Measurements from ENCODE around the gene SDK2. TPM values are rescaled to one million over a fixed set of nuclear protein-coding genes. Genes with fewer than 3 reads are reported as not detected.

SDK2 gene
- total RNA-seq, 2 donors from 2014 or later, result 1.4 TPM

DNA sequence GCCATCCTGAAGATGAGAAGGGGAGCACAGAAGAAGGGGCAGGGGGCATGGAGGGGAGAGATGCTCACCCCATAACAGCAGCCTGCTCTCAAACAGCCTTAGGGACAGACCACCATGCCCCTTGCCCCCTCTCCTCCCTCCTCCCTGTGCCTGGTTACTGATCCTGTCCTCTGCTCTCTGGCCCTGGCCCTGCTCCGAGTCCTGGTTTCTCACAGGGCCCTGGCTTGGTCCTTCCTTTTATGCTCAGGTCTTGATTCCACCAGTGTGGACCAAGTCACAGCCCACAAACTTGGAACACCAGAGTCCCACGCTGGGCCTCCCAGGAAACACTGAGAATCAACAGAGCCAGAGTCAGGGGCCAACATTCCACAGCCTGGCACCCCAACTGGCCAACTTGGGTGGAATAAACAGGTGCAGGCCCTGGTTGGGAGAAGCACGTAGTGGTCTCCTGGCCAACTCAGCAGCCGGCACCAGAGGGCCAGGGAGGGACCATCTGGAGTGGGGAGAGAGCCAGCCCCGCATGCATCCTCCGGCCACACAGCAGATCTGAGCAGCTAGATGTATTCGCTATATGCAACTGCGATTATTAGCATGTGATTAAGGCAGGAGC, 287.6 kb downstream of the SDK2 start:
- no peaks in the 10 kb centered on the region for H3K27me3 Mint-ChIP-seq
- H3K9me3 ChIP-seq (ENCODE audit: control insufficient read depth, low read length, poor library complexity, severe bottlenecking), result no peaks in the 10 kb centered on the region
- ATAC-seq (no peak), DNase-seq (no peak)
- H3K27ac Mint-ChIP-seq, result no peak overlapping the region
- no peak overlapping the region for H3K4me3 Mint-ChIP-seq
- H3K4me1 Mint-ChIP-seq, result no peaks in the 10 kb centered on the region
- H3K36me3 Mint-ChIP-seq (ENCODE audit: low read depth), result no peaks in the 10 kb centered on the region

GRCh38 chr17:73354423-73355284, 289.6 kb downstream of the SDK2 start:
- Mint-ChIP-seq H3K36me3 (ENCODE audit: low read depth) (no peaks in the 10 kb centered on the region), H3K4me1 (no peaks in the 10 kb centered on the region), H3K27me3 (no peaks in the 10 kb centered on the region), H3K27ac (no peak overlapping the region), H3K4me3 (no peak overlapping the region)
- no peaks in the 10 kb centered on the region for H3K9me3 ChIP-seq (ENCODE audit: control insufficient read depth, low read length, poor library complexity, severe bottlenecking)
- DNase-seq (no peak), ATAC-seq (no peak)

DNA sequence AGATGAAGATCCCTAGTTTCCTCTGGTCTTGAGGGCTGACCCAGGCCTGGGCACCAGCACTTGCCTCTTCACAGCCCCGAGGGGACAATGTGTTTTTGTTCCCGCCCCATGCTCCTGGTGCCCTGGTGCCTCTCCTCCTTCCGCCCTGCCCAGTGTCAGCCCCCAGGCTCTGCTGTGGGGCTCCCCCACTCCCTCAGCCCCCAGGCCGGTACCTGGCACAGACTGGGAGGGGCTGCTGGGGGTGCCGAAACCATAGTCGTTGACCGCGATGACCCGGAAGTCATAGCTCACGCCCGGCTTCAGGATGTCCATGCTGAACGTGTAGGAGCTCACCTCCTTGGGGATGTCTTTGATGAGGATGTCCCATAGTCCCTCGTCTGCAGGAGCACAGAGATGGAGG, 292.0 kb downstream of the SDK2 start:
- H3K4me1 Mint-ChIP-seq, result no peaks in the 10 kb centered on the region
- no peaks in the 10 kb centered on the region for H3K36me3 Mint-ChIP-seq (ENCODE audit: low read depth)
- H3K27me3 Mint-ChIP-seq, result no peaks in the 10 kb centered on the region
- ATAC-seq (no peak), DNase-seq (no peak)
- H3K4me3 Mint-ChIP-seq, result no peak overlapping the region
- H3K27ac Mint-ChIP-seq, result no peak overlapping the region
- H3K9me3 ChIP-seq (ENCODE audit: control insufficient read depth, low read length, poor library complexity, severe bottlenecking), result no peaks in the 10 kb centered on the region

DNA sequence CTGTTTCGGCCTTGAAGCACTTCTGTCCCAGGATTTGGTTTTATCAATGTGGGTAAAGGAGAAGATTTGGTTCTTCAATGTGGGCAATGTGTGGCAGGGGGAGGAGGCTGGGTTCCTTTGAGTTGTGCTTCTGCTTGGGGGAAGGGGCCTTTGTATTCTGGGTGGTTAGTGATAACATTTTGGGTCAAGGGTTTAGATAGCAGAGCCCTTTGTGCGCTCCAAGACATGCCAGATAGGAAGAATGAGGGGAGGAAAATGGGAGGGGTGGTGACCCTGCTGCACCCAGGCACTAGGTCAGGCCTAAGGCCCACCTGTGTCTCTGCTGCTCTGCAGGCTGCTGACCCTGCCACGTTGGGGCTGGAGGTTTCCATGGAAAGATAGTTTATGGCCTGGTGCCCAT, 292.5 kb downstream of the SDK2 start:
- no peak for ATAC-seq
- H3K4me1 Mint-ChIP-seq, result no peaks in the 10 kb centered on the region

DNA sequence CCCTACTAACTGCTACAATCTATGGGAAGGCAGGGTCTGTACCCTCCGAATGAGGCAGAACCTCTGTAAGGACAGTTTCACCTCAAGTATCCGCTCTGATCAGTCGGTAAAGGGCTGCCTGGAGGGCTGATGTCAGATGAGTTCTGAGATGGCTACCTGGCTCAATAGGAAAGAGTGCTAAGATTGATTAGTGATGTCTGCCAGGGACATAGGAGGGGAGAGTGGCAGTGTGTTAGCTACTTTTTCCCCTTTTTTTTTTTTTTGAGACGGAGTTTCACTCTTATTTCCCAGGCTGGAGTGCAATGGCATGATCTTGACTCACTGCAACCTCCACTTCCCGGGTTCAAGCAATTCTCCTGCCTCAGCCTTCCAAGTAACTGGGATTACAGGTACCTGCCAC, 293.4 kb downstream of the SDK2 start:
- H3K27me3 Mint-ChIP-seq, result no peaks in the 10 kb centered on the region
- H3K27ac Mint-ChIP-seq, result no peak overlapping the region
- H3K36me3 Mint-ChIP-seq (ENCODE audit: low read depth), result no peaks in the 10 kb centered on the region
- H3K9me3 ChIP-seq (ENCODE audit: control insufficient read depth, low read length, poor library complexity, severe bottlenecking), result no peaks in the 10 kb centered on the region
- H3K4me3 Mint-ChIP-seq, result no peak overlapping the region
- DNase-seq (no peak), ATAC-seq (no peak)
- H3K4me1 Mint-ChIP-seq, result no peaks in the 10 kb centered on the region

More for the DNA sequence above, 292.5 kb downstream of the SDK2 start:
- DNase-seq, result no peak
- no peaks in the 10 kb centered on the region for H3K27me3 Mint-ChIP-seq
- no peaks in the 10 kb centered on the region for H3K36me3 Mint-ChIP-seq (ENCODE audit: low read depth)
- H3K27ac Mint-ChIP-seq, result no peak overlapping the region
- no peaks in the 10 kb centered on the region for H3K9me3 ChIP-seq (ENCODE audit: control insufficient read depth, low read length, poor library complexity, severe bottlenecking)
- H3K4me3 Mint-ChIP-seq, result no peak overlapping the region

DNA sequence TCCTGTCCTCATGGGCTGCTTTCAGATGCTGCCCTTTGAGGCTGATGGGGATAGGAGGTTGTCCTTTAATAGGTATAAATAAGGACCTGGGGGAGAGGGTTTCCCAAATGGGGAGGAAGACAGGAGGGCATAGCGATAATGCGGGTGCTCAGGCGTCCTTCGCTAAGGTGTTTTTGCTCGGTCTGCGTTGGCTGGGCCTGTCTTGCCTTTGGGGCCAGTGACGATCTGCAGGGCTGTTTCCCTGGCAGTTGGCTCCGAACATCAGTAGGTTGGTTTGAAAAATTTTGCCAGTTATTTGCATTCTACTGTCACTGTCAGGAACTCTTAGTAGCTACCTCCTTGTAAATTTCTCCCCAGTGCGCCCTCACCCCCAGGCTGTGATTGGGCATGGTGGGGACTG, 294.6 kb downstream of the SDK2 start:
- H3K9me3 ChIP-seq (ENCODE audit: control insufficient read depth, low read length, poor library complexity, severe bottlenecking), result no peaks in the 10 kb centered on the region
- H3K4me1 Mint-ChIP-seq, result no peaks in the 10 kb centered on the region
- DNase-seq (no peak), ATAC-seq (no peak)
- H3K27me3 Mint-ChIP-seq, result no peaks in the 10 kb centered on the region
- no peak overlapping the region for H3K27ac Mint-ChIP-seq
- no peaks in the 10 kb centered on the region for H3K36me3 Mint-ChIP-seq (ENCODE audit: low read depth)
- H3K4me3 Mint-ChIP-seq, result no peak overlapping the region

GRCh38 chr17:73349138-73349537, 295.1 kb downstream of the SDK2 start:
- H3K36me3 Mint-ChIP-seq (ENCODE audit: low read depth), result no peaks in the 10 kb centered on the region
- no peak for DNase-seq
- no peak overlapping the region for H3K4me3 Mint-ChIP-seq
- ATAC-seq, result no peak
- H3K4me1 Mint-ChIP-seq, result no peaks in the 10 kb centered on the region
- H3K27ac Mint-ChIP-seq, result no peak overlapping the region
- no peaks in the 10 kb centered on the region for H3K27me3 Mint-ChIP-seq
- no peaks in the 10 kb centered on the region for H3K9me3 ChIP-seq (ENCODE audit: control insufficient read depth, low read length, poor library complexity, severe bottlenecking)

- H3K27ac Mint-ChIP-seq, result no peak overlapping the region
- no peaks in the 10 kb centered on the region for H3K9me3 ChIP-seq (ENCODE audit: control insufficient read depth, low read length, poor library complexity, severe bottlenecking)
- no peaks in the 10 kb centered on the region for H3K4me1 Mint-ChIP-seq
- H3K36me3 Mint-ChIP-seq (ENCODE audit: low read depth), result no peaks in the 10 kb centered on the region
- no peak overlapping the region for H3K4me3 Mint-ChIP-seq
- DNase-seq, result no peak
- no peaks in the 10 kb centered on the region for H3K27me3 Mint-ChIP-seq
- no peak for ATAC-seq
Measured at GRCh38 chr17:73348829-73349095, 295.5 kb downstream of the SDK2 start.

DNA sequence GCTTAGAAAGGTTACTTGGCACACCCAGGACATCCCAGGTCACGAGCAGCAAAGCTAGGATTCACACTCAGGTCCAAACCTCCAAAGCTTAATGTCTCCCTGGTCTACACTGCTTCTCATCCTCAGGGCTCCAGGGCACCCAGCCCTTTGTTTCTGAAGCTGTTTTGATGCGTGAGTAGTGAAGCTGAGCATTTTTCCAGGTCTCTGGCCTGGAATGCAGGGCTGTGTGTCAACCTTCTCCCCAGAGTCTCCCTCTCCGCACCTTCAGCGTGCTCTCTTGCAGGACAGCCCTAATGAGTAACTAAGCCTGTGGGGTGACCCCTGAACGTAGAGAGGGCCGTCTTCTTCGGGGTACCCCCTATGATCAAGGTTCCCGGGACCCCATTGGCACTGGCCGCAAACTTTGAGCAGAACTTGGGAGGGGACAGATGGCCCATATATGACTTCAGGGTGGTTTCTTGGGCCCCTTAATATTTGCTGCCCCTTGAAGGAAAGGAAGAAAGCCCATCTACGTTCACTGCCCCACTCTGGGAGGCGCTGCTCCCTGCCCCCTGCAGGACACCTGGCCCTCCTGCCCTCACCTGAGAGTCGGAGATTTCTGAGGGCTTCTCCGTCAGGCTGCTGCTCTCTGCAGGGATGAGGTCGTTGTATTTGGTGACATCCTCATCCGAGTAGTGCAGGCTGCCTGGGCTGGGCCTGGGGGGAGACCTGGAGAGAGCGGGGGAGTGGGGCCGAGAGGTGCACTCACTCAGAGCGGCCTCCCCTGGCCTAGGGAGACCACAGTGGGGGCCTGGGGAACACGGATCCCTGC, 296.0 kb downstream of the SDK2 start:
- no peaks in the 10 kb centered on the region for H3K9me3 ChIP-seq (ENCODE audit: control insufficient read depth, low read length, poor library complexity, severe bottlenecking)
- no peak for ATAC-seq
- Mint-ChIP-seq H3K27ac (no peak overlapping the region), H3K36me3 (ENCODE audit: low read depth) (no peaks in the 10 kb centered on the region), H3K4me3 (no peak overlapping the region), H3K27me3 (no peaks in the 10 kb centered on the region), H3K4me1 (no peaks in the 10 kb centered on the region)
- DNase-seq, result no peak

GRCh38 chr17:73347351-73347750, 296.9 kb downstream of the SDK2 start:
- H3K4me1 Mint-ChIP-seq, result no peaks in the 10 kb centered on the region
- ATAC-seq (no peak), DNase-seq (no peak)
- no peaks in the 10 kb centered on the region for H3K36me3 Mint-ChIP-seq (ENCODE audit: low read depth)
- H3K9me3 ChIP-seq (ENCODE audit: control insufficient read depth, low read length, poor library complexity, severe bottlenecking), result no peaks in the 10 kb centered on the region
- no peak overlapping the region for H3K27ac Mint-ChIP-seq
- no peaks in the 10 kb centered on the region for H3K27me3 Mint-ChIP-seq
- no peak overlapping the region for H3K4me3 Mint-ChIP-seq

DNA sequence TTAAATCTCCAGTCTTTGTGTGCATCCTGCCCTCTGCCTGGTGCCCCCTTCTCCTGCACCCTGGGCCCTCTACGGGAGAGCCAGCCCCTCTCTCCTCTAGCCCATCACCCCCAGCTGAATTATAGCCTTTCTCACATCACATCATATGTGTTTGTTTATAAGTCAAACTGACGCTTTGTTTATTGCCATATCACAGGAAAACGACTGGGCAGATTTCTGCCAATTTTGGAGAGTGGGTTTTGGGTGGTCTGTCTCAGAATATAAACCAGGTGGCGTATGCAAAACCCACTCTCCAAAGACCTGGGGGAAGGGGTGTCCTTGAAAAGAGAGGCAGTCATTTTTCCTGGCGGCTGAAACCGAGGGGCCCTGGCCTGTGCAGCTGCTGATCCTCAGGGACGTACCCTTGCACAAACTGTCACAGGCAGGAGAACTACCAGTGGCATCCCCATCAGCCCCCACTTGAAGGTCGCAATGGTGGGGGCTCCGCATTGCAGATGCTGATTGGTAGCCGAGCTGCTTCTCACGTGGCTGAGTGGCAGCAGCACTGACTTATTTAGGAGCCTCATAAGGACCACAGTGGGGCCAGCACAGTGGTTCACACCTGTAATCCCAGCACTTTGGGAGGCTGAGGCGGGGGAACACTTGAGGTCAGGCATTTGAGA, 297.6 kb downstream of the SDK2 start:
- Mint-ChIP-seq H3K4me1 (no peaks in the 10 kb centered on the region), H3K4me3 (no peak overlapping the region), H3K27me3 (no peaks in the 10 kb centered on the region), H3K27ac (no peak overlapping the region), H3K36me3 (ENCODE audit: low read depth) (no peaks in the 10 kb centered on the region)
- ATAC-seq (no peak), DNase-seq (no peak)
- H3K9me3 ChIP-seq (ENCODE audit: control insufficient read depth, low read length, poor library complexity, severe bottlenecking), result no peaks in the 10 kb centered on the region

DNA sequence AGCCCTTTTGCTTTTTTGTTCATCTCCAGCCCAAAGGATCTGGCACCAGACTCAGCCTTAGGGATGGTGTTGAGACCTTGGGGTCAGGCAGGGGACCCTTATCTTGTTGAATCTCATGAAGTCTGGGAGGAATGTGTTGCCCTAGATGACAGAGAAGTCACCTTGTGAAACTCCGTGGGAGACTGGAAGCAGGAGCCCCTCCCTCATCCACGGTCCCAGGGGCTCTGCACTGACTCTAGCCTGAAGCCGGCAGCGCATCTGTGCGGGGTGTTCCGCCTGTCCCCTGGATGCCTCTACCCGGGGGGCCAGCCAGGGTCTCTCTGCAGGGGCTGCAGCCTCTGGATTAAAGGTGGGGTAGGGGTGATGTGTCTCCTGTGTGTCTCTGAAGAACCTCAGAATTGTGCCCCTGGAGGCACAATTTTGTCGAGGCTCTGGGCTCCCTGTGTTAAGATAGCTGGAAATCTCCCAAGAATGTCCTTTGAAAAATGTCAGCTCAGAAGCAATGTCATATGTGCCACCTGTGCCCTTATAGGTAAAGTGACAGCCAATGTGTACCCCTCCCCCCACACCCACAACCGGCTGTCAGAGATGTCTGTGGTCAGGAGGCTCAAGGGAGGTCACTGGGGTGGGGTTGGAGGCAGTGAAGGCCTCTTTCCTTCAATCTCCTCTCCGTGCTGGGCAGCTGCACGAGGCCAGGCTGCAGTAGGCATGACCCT, 300.3 kb downstream of the SDK2 start:
- no peaks in the 10 kb centered on the region for H3K9me3 ChIP-seq (ENCODE audit: control insufficient read depth, low read length, poor library complexity, severe bottlenecking)
- Mint-ChIP-seq H3K4me3 (no peak overlapping the region), H3K27ac (no peak overlapping the region)

DNA sequence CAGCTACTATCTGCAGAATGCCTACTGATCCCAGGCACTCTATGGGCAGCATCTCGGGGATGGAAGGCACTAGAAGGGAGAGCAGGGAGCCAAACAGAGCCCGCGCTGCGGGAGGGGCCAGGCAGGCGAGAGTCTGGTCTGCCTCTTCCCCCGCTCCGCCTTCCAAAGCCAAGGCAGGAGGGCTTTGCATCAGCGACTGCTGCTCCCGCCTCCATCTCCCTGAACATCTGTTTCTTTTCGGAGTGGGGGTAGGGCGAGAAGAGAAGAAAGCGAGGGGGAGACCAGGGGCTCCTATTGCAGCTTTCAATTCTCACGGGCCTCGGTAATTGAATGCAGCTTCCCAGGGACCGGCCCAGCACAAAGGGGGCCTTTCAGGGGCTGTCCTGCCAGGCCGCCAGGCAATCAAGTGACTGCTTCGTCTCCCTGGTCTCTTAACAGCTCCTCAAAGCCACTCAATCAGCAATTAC, 301.0 kb downstream of the SDK2 start:
- ATAC-seq (no peak), DNase-seq (no peak)
- H3K4me1 Mint-ChIP-seq, result no peaks in the 10 kb centered on the region
- no peaks in the 10 kb centered on the region for H3K36me3 Mint-ChIP-seq (ENCODE audit: low read depth)
- H3K27me3 Mint-ChIP-seq, result no peaks in the 10 kb centered on the region
- no peaks in the 10 kb centered on the region for H3K9me3 ChIP-seq (ENCODE audit: control insufficient read depth, low read length, poor library complexity, severe bottlenecking)
- H3K4me3 Mint-ChIP-seq, result no peak overlapping the region
- no peak overlapping the region for H3K27ac Mint-ChIP-seq

More for the DNA sequence above, 300.3 kb downstream of the SDK2 start:
- ATAC-seq (no peak), DNase-seq (no peak)
- no peaks in the 10 kb centered on the region for H3K36me3 Mint-ChIP-seq (ENCODE audit: low read depth)
- no peaks in the 10 kb centered on the region for H3K27me3 Mint-ChIP-seq
- no peaks in the 10 kb centered on the region for H3K4me1 Mint-ChIP-seq
